Stimulated activated CD4-positive, alpha-beta T cell treated with anti-CD3 and anti-CD28 coated beads, Interleukin-1b, Interleukin-23, amount 100 ng/mL, for 4 hours (primary cell): Measurements from ENCODE around the gene TRPC6.

Experiments
- DNase-seq, 2 donors: peaks; one replicate each; pipeline ENCODE4 v3.0.0-alpha.2; 2020; ENCODE audit warnings: low read depth in 2 of 2

TRPC6 gene

GRCh38 chr11:101583251-101584128 is at the start of gene TRPC6:
Gene TRPC6 (minus strand): TSS chr11:101584007. CDS start chr11:101583503, 504 bp downstream.
- DNase-seq = no peak

GRCh38 chr11:101620026-101620425 is 36.2 kb upstream of the TRPC6 start:
- no peak for DNase-seq

DNA sequence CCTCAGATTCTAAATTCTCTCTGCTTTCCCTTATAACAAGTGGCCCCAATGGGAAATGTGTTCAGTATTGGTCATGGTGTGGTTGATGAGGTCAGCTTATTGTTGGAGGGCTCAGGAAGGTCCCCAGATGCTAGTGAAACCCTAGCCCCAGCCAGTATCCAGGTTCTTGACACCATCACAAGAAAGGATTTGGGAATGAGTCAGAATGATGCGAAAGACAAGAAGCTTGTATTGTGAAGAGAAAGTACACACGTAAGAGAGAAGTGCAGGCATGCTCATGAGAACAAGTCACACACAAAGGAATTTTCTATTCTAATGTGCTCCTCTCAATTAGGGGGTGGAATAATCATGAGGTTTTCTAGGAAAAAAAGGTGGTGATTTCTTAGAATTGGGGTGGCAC is 34.9 kb upstream of the TRPC6 start:
- DNase-seq = no peak

GRCh38 chr11:101617735-101618332 is 34.0 kb upstream of the TRPC6 start:
- no peak for DNase-seq

GRCh38 chr11:101612481-101612880 is 28.7 kb upstream of the TRPC6 start:
- no peak for DNase-seq

GRCh38 chr11:101600924-101601323 is 17.1 kb upstream of the TRPC6 start:
- DNase-seq = no peak

DNA sequence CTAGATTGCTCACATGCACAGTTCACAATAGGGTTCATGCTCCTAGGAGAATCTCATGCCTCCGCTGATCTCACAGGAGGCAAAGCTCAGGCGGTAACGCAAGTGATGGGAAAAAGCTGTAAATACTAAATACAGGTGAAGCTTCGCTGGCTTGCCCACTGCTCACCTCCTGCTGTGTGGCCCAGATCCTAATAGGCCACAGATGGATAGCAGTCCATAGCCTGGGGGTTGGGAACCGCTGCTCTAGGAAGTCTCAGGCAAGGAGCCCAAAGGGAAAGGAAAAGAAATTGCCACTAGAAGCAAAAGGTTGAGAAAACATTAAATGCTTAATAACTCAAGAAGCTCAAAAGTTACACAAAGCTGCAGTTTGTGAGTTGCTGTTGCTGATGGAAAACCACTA is 3.2 kb upstream of the TRPC6 start:
- DNase-seq = no peak

DNA sequence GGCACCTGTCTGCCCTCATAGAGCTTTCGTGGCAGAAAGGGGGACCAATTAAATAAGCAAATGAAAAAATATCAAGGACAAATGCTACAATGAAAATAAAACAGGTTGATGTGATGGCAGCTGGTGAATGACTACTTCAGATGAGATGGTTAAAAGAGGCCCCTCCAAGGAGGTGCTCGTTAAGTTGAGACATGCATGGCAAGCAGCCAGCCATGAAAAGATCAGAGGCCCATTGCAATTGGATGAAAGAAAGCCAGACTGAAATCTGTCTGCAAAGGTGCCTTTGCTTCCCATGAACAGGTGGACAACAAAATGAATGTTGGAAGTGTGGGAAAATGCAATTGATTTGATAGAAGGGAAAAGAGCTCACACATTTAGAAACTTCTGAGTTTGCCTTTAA is 848 bp upstream of the TRPC6 start:
- no peak for DNase-seq

- no peak for DNase-seq
Measured at GRCh38 chr11:101584129-101584515, 315 bp upstream of the TRPC6 start.

DNA sequence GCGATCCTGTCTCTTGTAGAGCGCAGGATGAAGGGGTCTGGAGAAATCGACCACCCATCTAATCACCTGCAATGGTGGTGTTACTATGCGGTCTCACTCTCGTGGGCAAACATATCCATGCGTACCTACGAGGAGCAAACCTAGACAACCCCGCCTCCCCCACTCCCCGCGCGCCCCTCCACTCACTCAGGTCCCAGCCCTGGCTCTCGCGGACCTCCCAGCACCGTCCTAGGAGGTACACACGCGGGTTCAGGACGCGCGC is 887 bp downstream of the TRPC6 start:
- DNase-seq = no peak

DNA sequence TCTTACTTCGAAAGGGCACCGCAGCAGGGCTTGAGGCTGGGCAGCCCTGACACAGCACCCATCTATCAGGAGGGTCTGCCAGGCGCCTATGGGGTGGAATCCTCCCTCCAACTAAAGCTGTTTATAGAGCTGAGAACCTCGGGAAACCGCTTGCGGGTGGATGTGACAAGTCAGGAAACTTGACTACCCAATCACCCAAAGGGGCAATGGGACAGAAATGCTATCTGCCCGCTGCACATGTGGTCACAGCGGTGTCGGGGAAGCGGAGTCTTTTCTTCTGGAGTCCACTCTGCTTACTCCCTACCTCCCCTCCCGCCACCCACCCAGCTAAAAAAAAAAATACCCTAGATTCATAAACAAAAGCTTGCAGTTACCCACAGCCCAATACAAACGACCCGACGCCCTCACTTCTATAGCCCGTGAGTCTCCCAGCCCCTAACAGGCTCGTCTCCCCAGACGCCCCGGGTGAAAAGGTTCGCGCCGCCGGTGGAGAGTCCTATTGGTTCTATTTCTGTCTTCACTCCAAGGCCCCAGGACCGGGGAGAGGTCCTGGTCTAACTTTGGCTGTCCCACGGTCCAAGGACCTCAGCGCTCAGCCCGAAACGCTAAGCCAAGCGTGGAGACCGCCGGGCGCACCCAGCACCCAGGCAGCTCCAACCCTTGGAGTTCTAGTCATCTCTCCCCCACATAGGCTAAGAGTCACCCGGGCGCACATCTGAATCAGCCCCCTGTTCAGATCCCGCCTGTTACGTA is 1.4 kb downstream of the TRPC6 start:
- no peak for DNase-seq

GRCh38 chr11:101577461-101577860 is 6.3 kb downstream of the TRPC6 start:
- DNase-seq = no peak

- no peak for DNase-seq
Measured at GRCh38 chr11:101576456-101576855, 7.4 kb downstream of the TRPC6 start.

- DNase-seq = no peak
Measured at GRCh38 chr11:101574886-101575285, 8.9 kb downstream of the TRPC6 start.

GRCh38 chr11:101567071-101567470 is 16.7 kb downstream of the TRPC6 start:
- no peak for DNase-seq

DNA sequence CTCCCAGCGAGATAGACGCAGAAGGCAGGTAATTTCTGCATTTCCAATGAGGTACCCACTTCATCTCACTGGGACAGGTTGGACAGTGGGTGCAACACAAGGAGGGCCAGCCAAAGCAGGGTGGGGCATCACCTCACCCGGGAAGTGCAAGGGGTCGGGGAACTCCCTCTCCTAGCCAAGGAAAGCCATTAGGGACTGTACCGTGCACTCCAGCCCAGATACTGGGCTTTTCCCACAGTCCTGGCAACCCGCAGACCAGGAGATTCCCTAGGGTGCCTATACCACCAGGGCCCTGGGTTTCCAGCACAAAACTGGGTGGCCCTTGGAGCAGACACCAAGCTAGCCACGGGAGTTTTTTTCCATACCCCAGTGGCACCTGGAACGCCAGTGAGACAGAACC is 17.2 kb downstream of the TRPC6 start:
- DNase-seq = no peak

GRCh38 chr11:101563166-101563565 is 20.6 kb downstream of the TRPC6 start:
- DNase-seq = no peak

DNA sequence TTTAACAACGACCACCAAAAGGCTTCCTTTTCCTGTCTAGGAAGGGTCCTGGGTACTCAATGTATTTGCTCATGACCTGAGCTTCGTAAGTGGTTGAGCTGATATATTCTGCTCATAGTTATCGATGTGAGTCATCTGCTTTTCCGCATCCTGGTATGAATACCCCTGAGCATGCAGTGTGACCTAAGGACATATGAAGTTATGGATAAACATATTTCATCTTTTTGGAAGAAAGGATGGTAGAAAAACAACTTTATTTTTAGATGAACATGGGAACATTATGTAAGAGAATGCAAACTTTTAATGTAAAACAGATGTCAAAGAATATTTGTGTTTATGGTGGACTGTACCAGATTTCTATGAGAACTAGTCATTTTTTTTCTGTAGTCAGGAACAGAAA is 28.4 kb downstream of the TRPC6 start:
- DNase-seq = no peak

DNA sequence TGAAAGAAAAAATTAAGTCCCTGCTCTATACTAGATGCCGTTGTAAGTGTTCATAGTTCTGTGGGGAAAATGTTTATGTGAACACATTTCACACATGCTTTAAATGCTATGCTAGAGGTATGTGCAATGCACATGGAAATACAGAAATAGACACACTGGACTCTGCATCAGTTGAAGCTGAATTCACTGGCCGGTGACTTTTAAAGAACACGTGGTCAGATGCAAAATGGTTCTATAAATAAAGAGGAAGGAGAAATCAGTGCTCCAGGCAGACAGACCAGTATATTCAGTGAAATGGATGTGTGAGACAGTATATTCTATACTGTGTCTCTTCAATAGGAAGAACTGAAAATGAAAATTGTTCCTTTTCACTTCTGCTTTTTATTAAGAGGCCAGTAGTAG is 29.9 kb downstream of the TRPC6 start:
- DNase-seq = no peak

- DNase-seq = no peak
Measured at GRCh38 chr11:101552888-101553287, 30.9 kb downstream of the TRPC6 start.

DNA sequence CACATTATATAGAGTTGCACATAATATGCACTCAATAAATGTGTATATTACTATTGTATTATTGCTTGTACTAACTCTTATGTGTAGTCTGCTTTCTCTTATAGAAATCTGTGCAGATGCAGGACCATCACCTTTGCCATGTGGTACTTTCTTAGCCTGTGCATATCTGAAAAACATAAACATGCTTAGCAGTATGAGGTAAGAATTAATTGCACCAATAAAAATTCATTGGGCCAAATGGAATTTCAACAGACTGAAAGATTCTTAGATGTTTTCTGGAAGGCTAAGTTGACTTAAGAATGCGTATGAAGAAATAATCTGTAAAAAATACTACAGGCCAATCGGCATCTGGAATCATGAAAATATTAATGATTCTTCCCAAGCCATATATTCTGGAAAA is 55.3 kb downstream of the TRPC6 start:
- DNase-seq = no peak

DNA sequence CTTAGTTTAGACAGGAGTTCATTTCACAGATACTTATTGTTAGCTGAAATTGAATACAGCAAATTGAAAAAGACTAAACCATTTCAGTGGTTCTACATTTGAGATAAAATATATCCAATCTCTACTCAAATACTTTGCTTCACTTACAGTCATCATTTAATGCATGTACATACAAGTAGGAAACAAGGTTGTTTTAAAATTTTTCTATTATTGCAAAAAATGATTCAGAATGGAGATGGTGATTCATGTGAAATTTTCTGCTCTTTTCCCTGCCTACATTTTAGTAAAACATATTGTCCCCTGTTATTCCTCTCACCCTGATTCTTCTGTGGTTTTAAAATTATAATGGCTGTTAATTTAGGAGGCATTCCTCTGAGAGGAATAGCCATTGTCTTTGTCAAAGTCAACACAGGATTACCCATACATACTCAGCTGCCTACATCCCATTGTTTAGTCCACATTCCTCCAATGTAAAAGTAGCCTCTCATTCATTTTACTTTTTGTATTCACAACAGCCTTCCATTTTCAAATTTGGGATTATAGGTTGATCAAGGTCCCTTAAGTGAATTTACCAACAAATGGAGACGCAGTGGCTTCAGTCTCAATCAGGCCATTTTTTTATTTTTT is 60.1 kb downstream of the TRPC6 start:
- no peak for DNase-seq

DNA sequence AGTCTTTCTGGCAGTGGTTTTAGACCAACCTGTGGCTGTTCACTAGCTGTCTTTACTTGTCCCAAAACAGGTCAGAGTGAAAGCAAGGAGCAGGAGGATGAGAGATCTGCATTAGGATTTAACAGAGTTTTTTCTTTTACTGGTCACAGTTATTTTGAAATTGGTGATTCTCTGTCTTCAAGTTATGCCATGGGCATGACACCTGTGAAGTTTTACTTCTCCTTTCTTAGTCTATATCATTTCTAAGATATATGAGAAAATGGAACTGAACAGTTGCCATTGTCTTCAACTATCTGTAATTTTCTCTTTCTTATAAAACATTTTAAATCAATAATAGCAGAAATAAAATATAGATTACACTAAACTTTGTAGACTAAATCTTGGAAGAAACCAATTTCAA is 60.6 kb downstream of the TRPC6 start:
- no peak for DNase-seq
